Activated CD4-positive, CD25-positive, alpha-beta regulatory T cell (primary cell): Measurements from ENCODE around the gene FRMD3.

Source experiments
- DNase-seq, 4 experiments: peaks; one replicate each; lab custom pipeline; 2025; lab: John Stamatoyannopoulos, UW

Gene FRMD3

DNA sequence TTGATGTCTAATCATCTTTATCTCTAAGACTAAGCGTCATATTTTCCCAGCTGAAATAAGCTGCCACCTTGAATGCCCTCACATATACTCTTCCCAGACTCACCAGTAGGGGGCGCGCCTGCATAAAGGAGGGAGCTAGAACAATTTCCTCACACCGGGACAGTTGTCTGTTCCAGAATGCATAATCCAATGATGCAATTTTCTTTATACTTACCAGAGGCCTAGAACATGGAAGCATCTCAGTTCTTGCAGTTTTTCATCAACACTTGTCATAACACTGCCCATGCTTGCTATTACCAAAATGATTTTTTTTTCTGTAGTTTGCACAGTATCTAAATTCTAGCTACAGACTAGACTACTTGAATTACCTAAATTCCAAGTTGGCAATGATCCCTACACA is 203.9 kb downstream of the FRMD3 start:
- DNase-seq, result peak; percentile 9 to 40 (median 26)

DNA sequence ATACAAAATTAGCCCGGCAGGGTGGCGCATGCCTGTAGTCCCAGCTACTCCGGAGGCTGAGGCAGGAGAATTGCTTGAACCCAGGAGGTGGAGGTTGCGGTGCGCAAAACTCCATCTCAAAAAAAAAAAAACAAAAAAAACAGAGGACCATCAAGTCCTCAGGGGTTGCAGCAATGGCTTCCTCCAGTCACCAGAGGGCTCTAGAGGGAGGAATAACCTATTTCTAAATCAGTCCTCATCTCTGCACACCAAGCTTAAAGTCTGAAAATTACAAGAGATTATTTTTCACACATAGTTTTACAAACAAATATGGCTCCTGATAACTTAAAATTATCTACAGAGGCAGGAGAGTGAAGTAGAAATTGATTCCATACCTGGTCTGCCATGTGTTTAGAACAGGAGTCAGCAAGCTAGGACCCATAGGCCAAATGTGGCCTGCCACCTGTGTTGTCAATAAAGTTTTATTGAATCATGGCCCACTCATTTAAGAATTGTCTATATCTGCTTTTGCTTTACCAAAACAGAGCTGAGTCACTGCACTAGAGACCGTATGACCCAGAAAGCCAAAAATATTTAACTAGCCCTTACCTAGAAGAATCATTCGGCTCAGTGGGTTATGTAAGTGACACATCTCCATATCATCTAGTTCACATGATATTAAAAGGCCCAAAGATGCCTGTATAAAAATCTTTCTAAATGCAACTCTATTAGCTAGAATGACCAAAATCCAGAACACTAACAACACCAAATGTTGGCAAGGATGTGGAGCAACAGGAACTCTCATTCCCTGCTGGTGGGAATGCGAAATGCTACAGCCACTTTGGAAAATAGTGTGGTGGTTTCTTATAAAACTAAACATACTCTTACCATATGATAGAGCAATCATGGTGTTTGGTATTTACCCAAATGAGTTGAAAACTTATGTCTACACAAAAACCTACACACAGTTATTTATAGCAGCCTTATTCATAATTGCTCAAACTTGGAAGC is 207.7 kb downstream of the FRMD3 start:
- DNase-seq, result no peak

DNA sequence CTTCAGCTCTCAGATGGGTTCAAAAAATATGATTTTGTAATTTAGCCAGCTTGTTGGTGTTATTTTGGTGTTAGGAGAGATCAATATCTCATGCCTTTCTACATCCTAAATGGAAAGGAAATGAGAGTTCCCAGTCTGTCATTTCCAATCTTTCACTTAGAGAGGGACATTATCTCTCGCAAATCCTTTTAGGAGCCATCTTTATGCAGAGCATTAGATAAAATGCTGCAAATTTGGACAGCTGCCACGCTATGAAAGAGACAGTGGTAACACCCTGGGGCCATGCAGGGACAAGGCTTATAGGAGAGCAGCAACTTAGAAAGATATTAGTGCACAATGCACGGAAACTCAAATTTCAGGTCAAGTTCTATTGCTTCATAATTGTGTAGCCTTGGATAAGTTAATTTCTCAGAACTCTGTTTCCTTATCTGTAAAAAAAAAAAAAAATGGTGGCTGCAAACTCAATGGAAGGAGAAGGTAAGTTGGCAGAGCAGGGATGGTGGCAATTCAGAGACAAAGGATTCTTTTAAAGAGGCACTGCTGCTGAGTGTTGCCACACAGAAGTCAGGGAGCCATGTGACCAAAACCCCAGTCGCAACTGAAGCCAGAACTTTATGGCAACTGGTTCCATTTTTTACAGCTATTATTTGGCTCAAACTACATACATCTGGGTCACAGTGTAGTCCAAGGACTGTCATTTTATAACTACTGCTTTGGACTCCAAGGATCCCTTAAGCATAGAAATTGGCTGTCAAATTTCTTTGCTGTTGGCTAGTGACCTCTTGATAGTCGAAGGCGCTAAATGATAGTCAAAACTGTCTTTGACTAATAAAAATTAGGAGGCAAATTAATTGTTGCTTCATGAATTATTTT is 210.2 kb downstream of the FRMD3 start:
- DNase-seq, result no peak

DNA sequence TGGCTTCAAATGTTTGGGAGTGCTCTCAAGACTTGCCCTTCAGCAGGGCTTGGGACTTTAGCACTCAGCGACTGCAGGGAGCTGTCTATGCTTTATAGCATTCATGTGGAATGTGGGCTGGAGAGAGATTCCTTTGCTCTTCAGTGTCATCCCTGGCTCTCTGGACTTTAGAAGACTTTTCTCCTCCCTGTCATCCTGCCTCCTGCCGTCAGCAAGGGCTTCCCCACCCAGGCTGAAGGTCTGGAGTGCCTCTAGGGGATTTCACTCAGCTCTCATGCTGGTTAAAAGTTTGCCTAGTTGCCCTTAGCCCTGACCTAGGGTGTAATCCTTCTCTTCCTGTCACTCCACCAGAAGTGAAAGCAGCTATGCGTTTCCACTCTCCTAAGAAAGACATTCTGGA is 210.9 kb downstream of the FRMD3 start:
- no peak for DNase-seq

DNA sequence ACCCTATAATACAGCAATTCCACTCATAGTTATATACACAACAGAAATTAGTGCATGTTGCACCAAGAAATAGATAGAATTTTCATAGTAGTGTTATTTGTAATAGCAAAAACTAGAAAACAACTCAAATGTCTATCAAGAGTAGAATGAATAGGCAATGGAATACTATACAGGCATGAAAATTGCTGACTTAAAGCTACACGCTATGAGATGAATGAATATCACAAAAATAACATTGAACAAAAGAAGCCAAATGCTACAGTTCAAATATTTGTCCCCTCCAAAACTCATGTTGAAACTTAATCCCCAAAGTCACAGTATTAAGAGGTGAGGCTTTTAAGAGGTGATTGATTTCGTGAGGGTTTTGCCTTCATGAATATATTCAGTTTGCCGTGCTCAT is 215.1 kb downstream of the FRMD3 start:
- DNase-seq, result no peak

DNA sequence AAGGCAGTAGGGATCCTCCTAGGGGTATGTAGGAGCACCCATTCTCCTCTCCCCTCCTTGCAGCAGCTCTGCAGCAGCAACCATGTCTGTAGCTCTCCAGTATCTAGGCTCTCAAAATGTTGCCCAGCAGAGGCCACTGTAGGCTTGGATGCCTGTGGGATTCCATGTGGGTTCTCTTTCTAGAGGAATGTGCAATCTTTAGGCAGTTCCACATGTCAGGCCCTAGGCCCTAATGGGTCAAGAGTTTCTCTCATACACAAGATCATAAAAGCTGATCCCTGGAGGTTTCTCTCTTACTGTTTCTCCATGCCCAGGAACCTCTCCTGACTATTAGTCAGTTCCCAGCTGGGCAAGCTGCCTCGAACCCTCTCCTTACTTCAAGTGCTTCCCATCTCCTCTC is 215.8 kb downstream of the FRMD3 start:
- no peak for DNase-seq

DNA sequence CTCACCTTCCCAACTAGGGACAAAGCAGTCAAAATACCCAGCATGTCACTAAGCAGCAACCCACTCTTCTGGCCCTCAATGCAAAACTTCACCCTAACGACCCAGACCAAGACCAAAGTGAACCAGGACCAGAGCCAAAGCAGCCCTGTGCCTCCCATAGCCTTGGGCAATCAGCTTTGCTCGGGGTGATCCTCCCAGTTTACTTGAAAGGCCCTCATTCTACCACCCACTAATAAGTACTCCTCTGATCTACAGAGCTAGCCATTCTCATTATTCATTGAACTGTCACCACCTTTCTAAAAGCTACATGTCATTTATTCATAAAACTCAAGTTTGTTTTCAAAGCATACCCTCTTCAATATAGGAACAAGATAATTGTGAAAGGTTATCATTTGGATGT is 221.0 kb downstream of the FRMD3 start:
- no peak for DNase-seq

DNA sequence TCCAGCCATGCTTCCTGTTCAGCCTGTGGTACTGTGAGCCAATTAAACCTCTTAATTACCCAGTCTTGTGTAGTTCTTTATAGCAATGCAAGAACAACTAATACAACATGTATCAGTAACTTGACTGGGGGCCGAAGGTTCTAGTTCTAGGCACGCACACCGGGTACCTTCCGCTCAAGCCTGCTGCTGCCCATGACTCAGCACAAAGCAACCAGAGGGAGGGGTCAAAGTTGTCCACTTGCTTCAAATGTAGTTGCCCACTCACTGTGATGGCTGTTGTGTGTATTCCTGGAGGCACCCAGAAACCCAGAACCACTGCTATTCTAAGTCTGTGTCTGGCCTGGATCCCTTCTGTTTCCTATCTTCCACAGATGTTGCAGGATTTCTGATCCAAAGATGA is 222.6 kb downstream of the FRMD3 start:
- no peak for DNase-seq

DNA sequence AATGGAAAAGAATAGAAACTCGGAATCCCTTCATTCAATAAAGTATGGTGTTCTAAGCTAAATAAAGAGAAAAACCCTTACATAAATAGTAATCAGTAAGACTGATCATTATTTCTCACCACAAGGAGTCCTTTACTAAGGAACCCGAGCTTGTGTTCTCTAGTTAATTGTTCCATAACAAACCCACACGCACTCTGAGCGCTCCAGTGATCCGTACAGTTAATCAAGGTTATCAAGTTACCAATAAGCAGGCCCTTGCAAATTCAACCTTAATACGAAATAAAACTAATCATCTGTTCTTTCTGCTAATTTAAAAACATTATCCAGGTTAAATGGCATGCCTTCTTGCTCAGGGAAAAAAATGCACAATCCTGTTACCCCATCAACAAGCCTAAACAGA is 224.4 kb downstream of the FRMD3 start:
- DNase-seq, result no peak

DNA sequence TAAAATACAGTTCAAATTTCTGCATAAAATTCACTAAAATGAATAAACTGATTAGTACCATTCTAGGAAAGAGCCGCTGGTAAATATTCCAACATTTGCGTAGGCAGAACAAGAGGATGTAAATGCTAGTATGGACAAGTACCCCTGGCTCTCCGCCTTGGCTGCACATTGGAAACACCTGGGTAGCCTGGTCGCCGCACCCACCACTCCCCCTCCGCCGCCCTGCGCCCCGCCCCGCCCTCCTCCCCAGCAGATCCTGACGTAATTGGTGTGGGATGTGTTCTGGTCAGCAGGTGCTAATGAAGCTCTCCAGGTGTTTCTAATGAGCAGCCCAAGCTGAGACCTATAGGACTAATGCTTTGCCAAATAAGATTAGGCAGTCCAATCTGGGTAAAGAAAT is 225.7 kb downstream of the FRMD3 start:
- no peak for DNase-seq

DNA sequence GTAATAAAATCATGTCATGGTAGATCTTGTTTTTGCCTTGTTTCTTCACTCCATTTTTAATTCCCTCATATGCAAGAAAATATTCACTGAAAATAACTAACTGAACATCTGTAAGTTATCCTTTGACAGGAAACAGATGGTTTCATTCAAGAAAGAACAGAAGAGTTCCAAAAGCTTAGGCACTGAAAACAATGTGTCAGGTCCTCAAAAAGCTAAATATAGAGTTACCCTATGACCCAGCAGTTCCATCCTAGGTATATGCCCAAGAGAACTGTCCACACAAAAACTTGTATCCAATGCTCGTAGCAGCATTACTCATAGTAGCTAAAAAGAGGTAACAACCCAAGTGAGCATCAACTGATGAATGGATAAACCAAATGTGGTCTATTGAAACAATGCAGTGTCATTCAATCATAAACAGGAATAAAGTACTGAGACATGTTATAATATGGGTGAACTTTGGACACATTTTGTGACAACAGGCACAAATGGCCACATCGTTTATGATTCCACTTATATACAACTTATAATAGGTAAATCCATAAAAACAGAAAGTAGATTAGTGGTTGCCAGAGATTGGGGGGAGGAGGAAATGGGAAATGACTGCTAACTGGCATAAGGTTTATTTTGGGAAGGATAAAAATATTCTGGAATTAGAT is 231.0 kb downstream of the FRMD3 start:
- no peak for DNase-seq

DNA sequence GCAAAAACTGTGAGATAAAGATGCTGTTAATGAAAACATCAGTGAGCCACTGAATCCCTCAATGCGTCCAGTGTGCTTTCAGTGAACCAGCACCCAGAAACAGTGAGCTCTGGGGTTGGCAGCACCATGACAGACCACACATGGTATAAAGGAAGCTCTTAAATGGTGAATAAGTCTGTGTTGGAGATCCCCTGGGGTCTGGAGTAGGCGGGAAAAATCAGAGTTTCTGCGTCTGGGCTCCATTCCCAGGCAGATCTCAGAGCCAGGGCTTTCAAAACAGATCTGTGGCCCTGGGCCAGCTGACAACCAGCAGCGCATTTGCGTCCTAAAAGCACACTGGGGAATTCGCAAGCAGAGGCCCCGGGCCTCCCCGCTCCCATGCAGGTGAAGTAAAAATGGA is 233.5 kb downstream of the FRMD3 start:
- no peak for DNase-seq

DNA sequence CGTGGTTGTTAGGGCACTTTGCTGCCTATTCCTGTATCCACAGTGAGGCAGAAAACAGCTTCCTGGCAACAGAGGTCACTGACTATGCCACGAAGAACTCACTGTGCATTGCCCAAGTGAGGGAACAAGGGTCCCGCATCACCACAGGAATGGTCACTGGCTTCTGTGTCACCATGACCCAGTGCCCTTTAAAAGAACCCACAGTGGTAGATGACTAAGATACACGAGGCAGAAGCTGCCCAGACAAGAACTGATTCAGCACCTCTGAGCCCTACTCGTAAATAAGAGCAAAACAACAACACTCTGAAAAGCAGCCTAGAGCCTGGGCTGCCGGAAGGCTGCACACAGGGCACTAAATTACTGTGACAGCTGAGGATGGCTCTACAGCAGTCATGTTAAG is 238.6 kb downstream of the FRMD3 start:
- DNase-seq, result no peak

DNA sequence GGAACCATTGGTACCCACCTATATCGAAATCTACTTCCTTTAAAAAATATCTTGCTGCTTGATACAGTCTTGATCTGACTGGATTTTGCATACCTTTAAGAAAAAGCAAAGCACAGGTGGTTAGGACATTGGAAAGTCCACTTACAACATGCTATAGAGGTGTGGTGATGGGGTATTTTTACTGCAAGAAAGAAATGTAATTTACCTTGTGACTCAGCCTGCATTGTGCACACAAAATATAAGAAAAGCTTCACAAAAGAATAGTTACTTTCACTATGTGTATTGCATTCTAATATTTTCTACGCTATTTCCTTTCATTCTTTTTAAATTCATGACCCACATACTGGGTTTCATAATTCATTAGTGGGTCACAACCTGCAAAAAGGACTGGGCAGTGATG is 239.1 kb downstream of the FRMD3 start:
- DNase-seq, result no peak

DNA sequence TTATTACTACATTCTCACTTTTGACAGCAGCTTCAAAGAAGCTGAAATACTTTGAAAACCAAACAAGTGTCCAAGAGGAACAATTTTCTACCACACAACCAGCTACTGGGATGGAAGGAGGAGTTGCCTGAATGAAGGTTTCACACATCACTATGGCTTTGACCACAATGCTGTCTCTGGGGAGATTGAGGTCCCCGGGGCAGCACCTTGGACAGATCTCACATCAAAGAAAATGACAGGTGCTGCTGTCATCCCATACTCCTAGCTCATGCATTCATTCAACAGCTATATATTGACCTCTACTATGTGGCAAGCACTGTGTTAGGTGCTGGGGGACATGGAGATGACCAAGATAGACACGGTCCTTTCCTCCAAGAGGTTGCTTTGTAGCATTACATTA is 242.1 kb downstream of the FRMD3 start:
- DNase-seq, result no peak

DNA sequence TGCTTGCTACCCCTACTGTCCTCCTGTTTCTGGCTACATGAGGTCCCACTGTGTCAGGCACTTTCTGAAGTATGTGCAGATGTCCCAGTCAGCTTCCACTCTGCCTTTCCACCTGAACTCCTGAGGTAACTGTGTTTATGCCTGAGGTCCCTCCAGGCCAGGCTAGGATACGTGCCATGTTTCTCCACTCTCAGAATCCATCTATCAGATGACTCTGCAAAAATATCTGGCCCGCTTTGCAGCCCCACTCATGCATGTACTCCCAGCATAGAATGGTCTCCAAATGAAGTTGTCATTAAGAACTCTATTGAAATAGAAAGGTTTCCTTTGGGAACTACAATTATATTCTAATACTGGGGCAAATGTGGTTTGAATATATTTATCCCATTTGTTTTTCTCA is 243.4 kb downstream of the FRMD3 start:
- no peak for DNase-seq

DNA sequence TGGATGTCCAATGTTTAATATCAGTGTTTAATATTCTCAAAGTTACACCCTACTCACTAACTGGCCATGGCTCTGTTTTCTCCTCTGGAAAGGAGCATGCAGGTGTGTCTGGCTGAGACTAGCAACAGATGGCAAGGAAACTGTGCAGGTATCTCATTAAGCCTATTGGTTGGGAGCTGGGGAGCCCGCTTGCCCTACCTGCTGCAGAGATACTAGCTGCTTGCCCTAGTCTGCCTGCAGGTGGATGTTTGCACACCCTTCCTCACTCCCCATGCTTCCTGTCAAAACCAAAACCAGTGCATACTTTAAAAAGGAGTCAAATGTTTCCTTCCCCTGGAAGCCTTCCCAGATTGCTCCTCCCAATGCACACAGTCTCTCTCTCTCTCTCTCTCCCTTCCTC is 247.0 kb downstream of the FRMD3 start:
- no peak for DNase-seq

DNA sequence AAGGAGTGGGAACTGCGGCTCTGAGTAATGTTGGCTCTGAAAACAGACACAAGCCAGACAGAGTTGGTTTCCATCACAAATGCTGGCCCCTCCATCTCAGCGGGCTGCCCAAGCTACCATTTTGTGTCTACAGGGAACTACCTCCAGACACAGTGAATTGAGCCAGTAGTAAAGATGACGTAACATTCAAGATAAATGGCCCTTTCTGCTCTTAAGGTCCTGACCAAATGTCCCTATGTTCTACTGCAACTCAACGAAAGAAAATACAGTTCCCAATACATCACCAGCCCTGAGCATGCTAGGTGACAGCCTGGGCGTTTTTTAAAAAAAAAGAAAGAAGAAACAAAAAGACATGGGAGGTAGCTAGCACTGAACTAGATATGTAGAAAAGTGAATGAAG is 247.5 kb downstream of the FRMD3 start:
- DNase-seq, result no peak

DNA sequence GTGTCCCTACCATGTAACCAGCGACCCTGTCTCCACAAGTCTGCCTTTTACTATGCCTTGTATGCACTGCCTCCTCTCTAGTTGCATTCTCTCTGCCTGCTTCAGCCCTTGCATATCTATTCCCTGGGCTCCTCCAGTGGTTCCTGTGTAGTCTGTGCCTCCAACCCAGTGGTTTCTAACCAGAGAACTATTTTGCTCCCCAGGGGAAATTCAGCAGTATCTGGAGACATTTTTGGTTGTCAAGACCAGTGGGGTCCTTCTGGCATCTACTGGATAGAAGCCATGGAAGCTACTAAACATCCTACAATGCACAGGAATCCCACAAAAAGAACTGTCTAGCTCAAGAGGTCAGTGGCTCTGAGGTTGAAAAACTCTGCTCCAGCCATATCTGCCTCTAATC is 251.2 kb downstream of the FRMD3 start:
- DNase-seq, result no peak

DNA sequence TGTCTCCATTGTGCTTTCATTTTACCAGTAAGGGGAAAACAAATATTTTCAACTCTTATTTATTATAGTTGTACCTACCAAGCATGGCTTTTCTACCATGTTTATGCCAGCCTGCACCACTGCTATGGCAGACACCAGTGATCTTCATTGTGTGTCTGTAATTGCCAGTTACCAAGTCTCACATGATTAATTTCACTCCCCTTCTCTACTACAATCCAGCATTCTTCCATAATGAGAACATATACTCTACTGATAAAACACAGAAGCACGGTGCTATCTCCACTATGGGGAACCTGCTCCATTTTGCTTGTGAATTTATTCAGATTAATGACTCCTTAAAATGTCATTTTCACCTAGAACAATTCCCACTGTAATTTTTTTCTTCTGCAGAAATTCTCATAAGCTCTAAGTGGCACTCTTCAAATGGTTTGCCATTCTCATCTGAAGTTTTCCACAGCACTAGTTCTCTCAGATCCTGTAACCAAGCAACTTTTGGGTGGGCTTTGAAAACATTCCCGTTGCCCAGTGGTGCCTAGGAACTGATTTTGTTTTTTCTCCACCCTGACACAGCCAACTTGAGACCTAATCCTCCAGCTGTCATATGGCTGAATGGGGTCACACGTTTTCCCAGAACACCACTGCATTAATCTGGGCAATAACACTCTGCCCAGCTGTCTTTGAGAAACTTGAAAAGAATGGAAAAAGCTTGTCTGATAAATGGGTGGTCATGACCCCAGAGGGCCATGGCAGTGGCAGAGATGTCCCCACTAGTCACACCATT is 252.6 kb downstream of the FRMD3 start:
- DNase-seq, result no peak

DNA sequence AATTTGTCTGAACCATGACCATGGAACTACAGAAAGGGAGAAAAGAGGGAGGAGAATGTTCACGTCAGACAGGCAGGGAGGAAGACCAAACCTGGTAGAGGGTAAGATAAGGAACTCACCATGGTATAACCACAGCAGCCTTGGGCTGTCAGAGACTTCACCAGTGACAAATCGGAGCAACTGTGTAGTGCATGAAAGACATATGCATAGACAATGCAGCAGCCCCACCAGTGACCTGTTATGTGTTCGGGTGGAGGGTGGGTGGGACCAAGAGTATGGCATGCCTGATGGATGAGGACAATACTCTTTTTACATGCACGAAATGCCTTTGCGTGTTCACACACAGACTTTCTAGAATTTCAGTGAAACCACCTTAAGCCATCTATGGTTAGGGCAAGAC is 253.5 kb downstream of the FRMD3 start:
- DNase-seq, result no peak

DNA sequence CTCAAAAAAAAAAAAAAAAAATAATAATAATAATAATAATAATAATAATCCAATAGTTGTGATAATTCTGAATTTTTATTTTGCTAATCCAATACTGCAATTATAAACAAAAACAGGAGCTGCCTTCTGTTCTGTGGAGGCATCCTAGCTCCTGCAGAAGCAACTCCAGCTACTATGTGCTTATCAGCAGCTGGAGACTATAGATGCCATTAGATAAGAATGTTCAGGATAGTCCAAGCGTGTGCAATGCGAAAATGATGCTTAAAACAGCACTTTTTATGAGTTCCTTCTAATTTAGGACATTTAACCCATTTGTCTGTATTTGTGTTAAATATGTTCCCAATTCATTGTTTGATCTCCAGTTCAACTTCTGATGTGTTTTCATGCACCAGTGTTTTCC is 254.7 kb downstream of the FRMD3 start:
- no peak for DNase-seq
